Stimulated activated CD8-positive, alpha-beta memory T cell treated with anti-CD3 and anti-CD28 coated beads, Interleukin-12 subunit alpha, Interleukin-12 subunit beta, amount 100 ng/mL, for 1 hour (primary cell): ENCODE measurements around the gene ZEB2.

ENCODE experiments used
- DNase-seq: peaks from one replicate; pipeline ENCODE4 v3.0.0-alpha.2; 2020; ENCODE audit warnings: low read depth

Gene ZEB2

GRCh38 chr2:144519934-144520731, at the start of gene ZEB2:
Gene ZEB2 (minus strand): TSS chr2:144520119. CDS start chr2:144517350, 2,769 bp downstream.
- no peak for DNase-seq

- DNase-seq, result no peak
These were observed 47.8 kb upstream of the ZEB2 start for GRCh38 chr2:144567745-144568144.

DNA sequence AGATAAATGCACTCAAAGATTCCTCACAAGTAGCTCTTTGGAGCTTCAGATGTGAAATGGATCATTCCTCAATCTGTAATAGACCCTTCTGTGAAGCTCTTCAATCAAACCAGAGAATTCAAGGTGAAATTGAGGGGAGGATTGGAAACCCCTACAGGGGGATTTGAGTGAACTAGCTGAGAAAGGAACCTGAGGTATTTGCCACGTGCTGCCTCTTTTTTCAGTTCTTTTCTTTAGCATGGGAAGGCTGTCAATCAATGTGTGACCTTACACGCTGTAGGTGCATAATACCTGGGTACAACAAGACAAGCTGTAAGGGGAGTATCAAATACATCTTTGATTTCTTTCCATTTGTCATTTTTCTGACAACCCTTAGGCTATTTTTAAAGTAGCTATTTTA, 46.5 kb upstream of the ZEB2 start:
- DNase-seq, result no peak

DNA sequence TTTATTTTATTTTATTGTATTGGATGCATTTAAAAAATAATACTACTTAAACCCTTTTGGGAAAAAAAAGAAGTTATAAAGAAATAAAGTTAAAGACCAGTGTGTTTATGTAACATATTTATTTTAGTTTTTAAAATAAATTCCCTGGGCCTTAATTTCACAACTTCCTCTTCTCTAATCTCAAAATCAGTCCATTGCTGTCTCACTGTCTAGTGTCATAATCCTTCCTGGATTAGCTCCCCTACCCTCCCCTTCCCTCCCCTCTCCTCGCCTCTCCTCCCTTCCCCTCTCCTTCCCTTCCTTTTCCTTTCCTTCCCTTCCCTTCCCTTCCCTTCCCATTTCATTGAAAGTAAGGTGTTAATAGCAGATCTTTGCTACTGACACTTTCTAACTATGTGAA, 40.3 kb upstream of the ZEB2 start:
- no peak for DNase-seq

DNA sequence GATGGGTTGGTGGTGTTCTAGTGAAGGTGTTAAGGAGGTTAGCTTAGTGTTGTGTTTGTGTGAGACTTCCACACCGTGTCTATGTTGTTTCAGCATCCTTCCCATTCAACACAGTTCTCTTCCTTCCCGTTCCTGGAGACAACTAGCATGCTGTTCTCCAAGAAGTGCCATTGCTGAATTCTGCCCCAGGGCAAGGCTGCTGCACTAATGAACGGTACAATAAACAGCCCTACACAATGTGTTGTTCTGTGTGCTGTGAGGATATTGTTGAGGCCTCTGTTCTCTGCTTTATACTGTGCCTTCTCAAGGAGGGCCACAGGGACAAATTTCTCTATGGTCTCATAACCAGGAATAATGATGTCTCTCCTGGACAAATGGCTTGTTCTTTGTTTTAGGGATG, 39.8 kb upstream of the ZEB2 start:
- DNase-seq, result no peak

GRCh38 chr2:144559242-144559641, 39.3 kb upstream of the ZEB2 start:
- no peak for DNase-seq

- no peak for DNase-seq
These were observed 34.7 kb upstream of the ZEB2 start for GRCh38 chr2:144554492-144555210.

- DNase-seq, result no peak
These were observed 33.5 kb upstream of the ZEB2 start for GRCh38 chr2:144553379-144553778.

- no peak for DNase-seq
These were observed 32.9 kb upstream of the ZEB2 start for GRCh38 chr2:144552821-144553220.

DNA sequence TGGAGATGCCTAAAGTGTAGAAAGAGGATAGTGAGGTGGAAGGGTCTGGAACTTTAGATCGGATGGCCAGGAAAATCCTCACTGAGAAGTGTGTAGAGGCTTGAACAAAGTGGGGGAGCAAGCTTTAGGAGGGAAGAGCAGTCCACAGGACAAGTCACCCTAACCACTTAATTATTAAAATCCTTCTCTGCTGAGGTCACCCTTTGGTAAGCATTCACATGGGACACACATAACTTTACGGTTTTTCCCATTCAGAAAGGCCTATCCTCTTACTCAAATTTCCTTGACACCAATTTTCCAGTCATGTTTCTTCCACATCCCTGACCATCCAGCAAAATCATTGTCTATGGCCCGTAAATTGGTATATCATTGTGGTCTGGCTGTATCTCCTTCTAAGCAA, 31.0 kb upstream of the ZEB2 start:
- DNase-seq, result no peak

DNA sequence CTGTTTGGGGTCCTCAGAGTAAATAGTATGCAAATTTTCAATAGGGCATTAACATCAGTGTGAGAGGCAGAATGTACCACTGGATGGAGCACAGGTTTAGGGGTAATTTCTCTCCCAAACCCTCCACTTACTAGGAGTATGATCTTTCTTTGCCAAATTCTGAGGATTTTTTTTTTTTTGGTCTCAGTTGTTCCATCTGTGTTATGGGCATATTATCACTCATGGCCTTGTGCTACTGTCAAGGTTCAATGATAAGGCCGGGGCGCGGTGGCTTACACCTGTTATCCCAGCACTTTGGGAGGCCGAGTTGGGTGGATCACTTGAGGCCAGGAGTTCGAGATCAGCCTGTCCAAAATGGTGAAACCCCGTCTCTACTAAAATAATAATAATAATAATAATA, 30.2 kb upstream of the ZEB2 start:
- no peak for DNase-seq

- no peak for DNase-seq
These were observed 28.7 kb upstream of the ZEB2 start for GRCh38 chr2:144548532-144549191.

GRCh38 chr2:144548088-144548487, 28.2 kb upstream of the ZEB2 start:
- DNase-seq, result no peak

DNA sequence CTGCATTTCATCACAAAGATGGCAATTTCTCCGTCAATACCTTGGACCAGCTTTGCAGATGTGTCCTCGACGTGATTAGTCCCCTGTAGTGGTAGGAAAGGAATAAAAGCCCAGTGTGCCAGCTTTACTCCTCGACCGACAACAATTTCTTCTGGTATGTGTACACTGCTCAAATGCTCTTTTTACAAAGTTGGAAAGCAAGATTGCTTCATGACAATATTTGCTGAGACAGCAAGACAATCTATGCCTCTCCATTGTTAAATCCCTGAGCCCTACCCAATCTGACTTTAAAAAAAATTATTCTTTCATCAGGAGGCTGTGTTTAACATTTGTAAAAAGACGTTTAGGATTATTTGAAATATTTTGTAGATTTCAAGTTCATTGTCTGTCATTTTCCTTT, 27.6 kb upstream of the ZEB2 start:
- DNase-seq, result no peak

- no peak for DNase-seq
These were observed 27.0 kb upstream of the ZEB2 start for GRCh38 chr2:144546933-144547332.

DNA sequence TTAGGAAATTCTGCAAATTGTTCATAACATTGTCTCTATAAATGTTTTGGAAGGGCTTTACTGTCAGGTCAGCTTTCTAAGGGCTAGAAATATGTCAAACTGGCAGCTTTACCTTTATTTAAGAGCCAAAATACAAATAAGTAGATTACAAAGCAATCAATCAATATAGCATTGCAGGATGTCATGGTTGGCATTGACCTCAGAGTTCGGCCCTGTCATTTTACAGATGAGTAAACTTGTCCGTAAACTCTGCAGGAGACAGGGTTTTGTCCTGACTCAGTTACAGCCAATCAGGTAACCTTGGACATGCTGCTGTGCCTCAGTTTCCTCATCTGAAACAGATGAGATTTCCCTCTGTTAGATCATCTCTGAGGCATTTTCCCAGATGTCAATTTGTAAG, 25.9 kb upstream of the ZEB2 start:
- no peak for DNase-seq

DNA sequence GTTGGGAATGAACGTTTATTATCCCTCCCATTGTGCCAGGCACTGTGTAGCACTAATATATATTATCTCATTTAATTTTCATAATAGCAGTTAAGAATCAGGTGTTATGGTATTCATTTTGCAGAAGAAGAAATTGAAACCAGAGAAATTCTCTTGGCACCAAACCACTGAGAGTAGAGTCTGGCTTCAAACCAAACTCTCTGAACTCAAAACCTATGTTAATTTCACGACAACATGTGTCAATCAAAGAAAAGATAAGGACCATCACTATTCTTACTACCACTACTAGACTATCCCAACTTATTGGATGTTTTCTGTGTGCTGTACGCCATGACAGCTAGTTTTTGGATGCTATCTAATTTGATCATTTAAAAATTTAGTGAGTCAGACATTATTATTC, 24.1 kb upstream of the ZEB2 start:
- no peak for DNase-seq

DNA sequence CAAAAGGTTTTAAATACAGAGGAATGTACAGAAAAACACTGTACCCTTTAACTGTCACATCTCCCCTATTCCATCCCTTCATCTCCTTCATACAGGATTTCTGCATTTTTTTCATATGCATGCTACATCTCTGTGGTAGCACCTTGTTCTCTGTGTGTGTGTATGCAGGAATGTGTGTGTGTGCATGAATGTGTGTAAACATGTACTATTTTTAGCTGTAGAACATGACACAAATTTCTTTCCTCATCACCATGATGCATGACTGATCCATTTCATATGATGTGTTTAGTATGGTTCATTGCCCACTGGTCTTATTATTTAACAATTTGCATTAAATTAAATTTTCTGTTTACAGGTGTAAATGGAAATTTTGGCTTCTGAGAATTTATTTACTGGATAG, 21.5 kb upstream of the ZEB2 start:
- DNase-seq, result no peak

- DNase-seq, result no peak
These were observed 19.4 kb upstream of the ZEB2 start for GRCh38 chr2:144539289-144539782.

GRCh38 chr2:144535300-144535699, 15.4 kb upstream of the ZEB2 start:
- DNase-seq, result no peak

DNA sequence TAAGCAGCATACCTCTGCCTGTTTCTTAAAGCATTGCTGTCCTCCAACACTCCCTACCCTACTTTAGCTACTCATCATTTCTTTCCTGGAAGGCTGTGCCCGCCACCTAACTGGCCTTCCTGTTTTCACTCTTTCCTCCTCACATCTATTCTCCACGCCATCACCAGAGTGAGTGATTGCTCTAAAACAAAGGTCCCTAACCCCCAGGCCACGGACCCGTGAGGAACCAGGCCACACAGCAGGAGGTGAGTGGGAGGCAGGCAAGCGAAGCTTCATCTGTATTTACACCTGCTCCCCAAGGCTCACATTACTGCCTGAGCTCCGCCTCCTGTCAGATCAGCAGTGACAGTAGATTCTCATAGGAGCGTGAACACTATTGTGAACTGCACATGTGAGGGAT, 13.3 kb upstream of the ZEB2 start:
- no peak for DNase-seq

- no peak for DNase-seq
These were observed 10.7 kb upstream of the ZEB2 start for GRCh38 chr2:144530596-144530995.

DNA sequence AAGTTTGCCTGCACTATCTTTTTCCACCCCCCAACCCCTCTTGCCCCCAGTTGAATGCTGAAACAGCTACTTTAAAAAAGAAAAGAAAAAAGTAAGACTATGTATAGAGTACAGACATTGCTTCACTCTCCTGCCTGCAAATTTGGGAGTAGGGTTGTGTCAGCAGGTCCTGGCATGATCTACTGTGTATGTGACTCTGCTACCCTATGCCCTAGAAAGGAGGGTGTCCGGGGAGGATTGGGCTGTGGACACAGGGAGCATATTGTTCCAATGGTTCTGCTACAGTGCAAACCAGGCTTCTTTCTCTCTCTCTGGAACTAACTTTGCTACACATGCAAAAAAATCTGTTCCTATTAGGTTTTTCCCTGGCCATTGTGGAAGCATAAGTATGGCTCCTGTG, 9.9 kb upstream of the ZEB2 start:
- DNase-seq, result no peak
